Measurements from ENCODE around the gene CASP8AP2. TPM values are rescaled to one million over a fixed set of nuclear protein-coding genes. Genes with fewer than 3 reads are reported as not detected.
"Not testable (repeated sequence)": the region's sequence is repeated elsewhere in the genome, so short reads cannot be mapped to it uniquely, and the experiment has no call there.

CASP8AP2 gene
- total RNA-seq, 4 donors from 2014 or later, result 7.8 to 14.2 (median 11.6) TPM

DNA sequence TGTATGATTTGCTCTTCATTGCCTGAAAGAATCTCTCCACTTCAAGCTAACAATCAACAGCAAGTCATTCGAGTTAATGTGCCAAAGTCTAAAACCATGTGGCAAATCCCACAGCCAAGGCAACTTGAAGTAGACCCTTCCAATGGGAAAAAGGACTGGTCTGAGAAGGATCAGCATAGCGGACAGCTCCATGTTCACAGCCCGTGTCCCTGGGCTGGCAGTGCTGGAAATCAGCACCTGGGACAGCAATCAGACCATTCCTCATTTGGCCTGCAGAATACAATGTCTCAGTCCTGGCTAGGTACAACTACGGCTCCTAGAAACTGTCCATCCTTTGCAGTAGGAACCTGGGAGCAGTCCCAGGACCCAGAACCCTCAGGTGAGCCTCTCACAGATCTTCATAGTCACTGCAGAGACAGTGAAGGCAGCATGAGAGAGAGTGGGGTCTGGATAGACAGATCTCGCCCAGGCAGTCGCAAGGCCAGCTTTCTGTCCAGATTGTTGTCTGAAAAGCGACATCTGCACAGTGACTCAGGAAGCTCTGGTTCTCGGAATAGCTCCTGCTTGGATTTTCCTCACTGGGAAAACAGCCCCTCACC, 65.7 kb downstream of the CASP8AP2 start:
- in situ Hi-C loops (cut with MboI; ENCODE audit: low sequenced_read_pairs in 4 of 4), result no loop called here
- H3K4me1 ChIP-seq, result no peaks in the 10 kb centered on the region
- ATAC-seq (no peak), DNase-seq (no peak)
- intact Hi-C loops (cut with DNase I; ENCODE audit: low total_unique reads), result no loop called here
- no peaks in the 10 kb centered on the region for H3K9me3 ChIP-seq
- no peak overlapping the region for H3K4me3 ChIP-seq
- H3K36me3 ChIP-seq, result no peaks in the 10 kb centered on the region
- H3K27ac ChIP-seq, result no peak overlapping the region
- TF ChIP-seq, protein P1, sequence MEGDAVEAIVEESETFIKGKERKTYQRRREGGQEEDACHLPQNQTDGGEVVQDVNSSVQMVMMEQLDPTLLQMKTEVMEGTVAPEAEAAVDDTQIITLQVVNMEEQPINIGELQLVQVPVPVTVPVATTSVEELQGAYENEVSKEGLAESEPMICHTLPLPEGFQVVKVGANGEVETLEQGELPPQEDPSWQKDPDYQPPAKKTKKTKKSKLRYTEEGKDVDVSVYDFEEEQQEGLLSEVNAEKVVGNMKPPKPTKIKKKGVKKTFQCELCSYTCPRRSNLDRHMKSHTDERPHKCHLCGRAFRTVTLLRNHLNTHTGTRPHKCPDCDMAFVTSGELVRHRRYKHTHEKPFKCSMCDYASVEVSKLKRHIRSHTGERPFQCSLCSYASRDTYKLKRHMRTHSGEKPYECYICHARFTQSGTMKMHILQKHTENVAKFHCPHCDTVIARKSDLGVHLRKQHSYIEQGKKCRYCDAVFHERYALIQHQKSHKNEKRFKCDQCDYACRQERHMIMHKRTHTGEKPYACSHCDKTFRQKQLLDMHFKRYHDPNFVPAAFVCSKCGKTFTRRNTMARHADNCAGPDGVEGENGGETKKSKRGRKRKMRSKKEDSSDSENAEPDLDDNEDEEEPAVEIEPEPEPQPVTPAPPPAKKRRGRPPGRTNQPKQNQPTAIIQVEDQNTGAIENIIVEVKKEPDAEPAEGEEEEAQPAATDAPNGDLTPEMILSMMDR (IDR thresholded peaks at IDR 0.05 in 4 of 5, conservative IDR thresholded peaks at IDR 0.05 in 1 of 5), result no peak
- TF ChIP-seq POLR2A (IDR thresholded peaks at IDR 0.05), result no peak
- peaks cover 14 to 21% (median 17%) of the 10 kb centered on the region in 3 donors for H3K27me3 ChIP-seq

DNA sequence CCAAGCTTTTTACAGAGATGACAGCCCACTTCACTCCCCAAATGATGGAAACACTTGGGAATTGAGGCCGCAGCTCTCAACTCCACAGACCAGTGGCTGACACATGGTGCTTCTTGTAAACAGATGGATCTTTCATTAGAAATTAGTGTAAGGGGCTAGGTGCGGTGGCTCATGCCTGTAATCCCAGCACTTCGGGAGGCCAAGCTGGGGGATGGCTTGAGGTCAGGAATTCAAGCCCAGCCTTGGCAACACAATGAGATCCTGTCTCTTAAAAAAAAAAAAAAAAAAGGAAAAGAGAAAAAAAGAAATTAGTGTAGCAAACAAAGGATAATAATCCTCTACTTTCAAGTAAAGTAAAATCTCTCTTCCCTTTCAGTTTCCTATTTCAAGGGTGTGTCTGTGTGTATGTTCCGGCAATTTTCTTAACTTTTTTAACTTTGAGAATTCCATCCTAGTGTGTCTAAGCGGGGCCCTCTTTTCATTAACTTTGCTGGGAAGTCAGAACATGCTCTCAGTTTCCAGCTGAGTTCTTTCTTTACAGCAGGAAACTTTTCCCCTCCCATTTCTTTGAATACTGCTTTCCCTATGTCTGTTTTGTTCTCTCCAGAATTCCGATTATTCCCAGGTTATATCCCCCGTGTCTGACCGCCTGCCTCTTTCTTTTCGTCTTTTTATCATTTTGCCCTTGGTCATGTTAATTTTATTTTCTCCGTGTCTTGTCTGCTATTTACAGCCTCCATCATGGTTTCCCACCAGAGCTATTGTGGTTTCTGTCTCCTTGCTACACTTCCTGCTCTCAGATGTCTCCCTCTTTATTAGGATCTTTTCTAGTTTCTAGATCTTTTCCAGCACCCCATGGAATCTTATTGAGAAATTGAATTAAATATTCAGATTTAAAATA, 80.6 kb downstream of the CASP8AP2 start:
- H3K36me3 ChIP-seq; H3K9me3 ChIP-seq; H3K27ac ChIP-seq; DNase-seq; in situ Hi-C loops (cut with MboI; ENCODE audit: low sequenced_read_pairs in 4 of 4); intact Hi-C loops (cut with DNase I; ENCODE audit: low total_unique reads); ATAC-seq; H3K4me3 ChIP-seq; H3K4me1 ChIP-seq; H3K27me3 ChIP-seq: not testable (repeated sequence)

DNA sequence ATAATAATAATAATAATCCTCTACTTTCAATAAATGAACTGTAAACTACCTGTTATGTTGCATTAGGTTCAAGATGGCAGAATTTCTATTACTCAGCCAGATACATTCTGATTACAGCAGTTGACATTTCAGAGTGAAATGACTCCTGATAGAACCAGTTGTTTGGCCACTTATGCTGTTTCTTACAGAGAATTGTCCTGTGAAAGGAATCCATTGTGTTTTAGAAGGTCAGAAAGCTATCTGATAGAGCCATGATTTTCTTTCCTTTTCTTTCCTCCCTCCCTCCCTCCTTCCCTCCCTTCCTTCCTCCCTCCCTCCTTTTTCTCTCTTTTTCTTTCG, 81.2 kb downstream of the CASP8AP2 start:
- Histone ChIP-seq H3K4me3 (no peak overlapping the region), H3K9me3 (no peaks in the 10 kb centered on the region), H3K27me3 (no peaks in the 10 kb centered on the region), H3K27ac (no peak overlapping the region), H3K4me1 (no peaks in the 10 kb centered on the region), H3K36me3 (no peaks in the 10 kb centered on the region)
- intact Hi-C loops (cut with DNase I; ENCODE audit: low total_unique reads), result no loop called here
- DNase-seq, result no peak
- TF ChIP-seq POLR2A (IDR thresholded peaks at IDR 0.05), result no peak
- TF ChIP-seq, protein P1 (IDR thresholded peaks at IDR 0.05 in 4 of 5, conservative IDR thresholded peaks at IDR 0.05 in 1 of 5), result no peak
- ATAC-seq, result no peak
- in situ Hi-C loops (cut with MboI; ENCODE audit: low sequenced_read_pairs in 4 of 4), result no loop called here

DNA sequence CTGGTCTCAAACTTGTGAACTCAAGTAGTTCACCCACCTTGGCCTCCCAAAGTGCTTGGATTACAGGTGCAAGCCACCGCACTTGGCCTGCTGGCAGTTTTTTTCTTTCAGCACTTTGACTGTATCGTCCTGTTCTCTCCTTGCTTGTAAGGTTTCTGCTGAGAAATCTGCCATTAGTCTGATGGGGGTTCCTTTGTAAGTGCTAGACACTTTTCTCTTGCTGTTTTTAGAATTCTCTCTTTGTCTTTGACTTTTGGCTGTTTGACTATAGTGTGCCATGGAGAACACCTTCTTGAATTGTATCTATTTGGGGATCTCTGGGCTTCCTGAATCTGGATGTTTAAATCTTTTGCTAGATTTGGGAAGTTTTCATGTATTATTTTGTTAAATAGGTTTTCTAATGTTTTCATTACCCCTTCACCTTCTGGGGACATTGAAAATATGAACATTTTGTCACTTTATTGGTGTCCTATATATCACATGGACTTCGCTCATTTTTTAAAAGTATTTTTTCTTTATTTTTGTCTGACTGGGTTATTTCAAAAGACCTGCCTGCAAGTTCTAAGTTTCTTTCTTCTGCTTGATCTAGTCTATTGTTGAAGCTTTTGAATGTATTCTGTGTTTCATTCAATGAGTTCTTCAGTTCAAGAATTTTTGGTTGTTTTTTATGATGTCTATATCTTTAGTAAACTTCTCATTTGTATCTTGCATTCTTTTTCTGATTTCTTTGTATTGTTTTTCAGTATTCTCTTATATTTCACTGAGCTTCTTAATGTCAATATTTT, 86.6 kb downstream of the CASP8AP2 start:
- H3K27ac ChIP-seq, result no peak overlapping the region
- H3K36me3 ChIP-seq, result no peaks in the 10 kb centered on the region

More for the DNA sequence above, 86.6 kb downstream of the CASP8AP2 start:
- Histone ChIP-seq H3K27me3 (no peaks in the 10 kb centered on the region), H3K4me1 (no peaks in the 10 kb centered on the region), H3K9me3 (no peaks in the 10 kb centered on the region), H3K4me3 (no peak overlapping the region)
- in situ Hi-C loops (cut with MboI; ENCODE audit: low sequenced_read_pairs in 4 of 4), result no loop called here
- no peak for ATAC-seq
- DNase-seq, result no peak
- intact Hi-C loops (cut with DNase I; ENCODE audit: low total_unique reads), result no loop called here
- TF ChIP-seq POLR2A (IDR thresholded peaks at IDR 0.05), result no peak
- TF ChIP-seq, protein P1 (IDR thresholded peaks at IDR 0.05 in 4 of 5, conservative IDR thresholded peaks at IDR 0.05 in 1 of 5), result no peak
